Erythroblast (primary cell): ENCODE measurements around the gene AHNAK2.

Experiments used
- GATA1 ChIP-seq: IDR thresholded peaks from 2 replicates; pipeline ENCODE4 v1.6.1; 2011; ENCODE audit warnings: low read depth, mild to moderate bottlenecking, control low read depth, low read length, moderate library complexity
- POLR2A ChIP-seq: IDR thresholded peaks from 2 replicates; pipeline ENCODE4 v1.6.1; 2011; ENCODE audit warnings: mild to moderate bottlenecking, low read length

GRCh38 chr14:104937161-104937560 lies 41.0 kb downstream of the AHNAK2 start:
- TF ChIP-seq POLR2A (no peak), GATA1 (no peak)
